Tibial artery (tissue), 4 donors: Measurements from ENCODE around the gene USP6NL.

Experiments
- DNase-seq, 2 donors: peaks; one replicate each; pipeline ENCODE4 v3.0.0-alpha.2; 2019
- H3K27ac ChIP-seq, 2 donors: fragments of 200-600 bp; sonication (generic) in 1 of 2; 1 replicate in 1 of 2; 2 replicates in 1 of 2; pipeline ENCODE4 v1.5.1; 2018 to 2019; ENCODE audit warnings: mild to moderate bottlenecking in 1 of 2
- H3K27me3 ChIP-seq, 2 donors: fragments of 200-600 bp; sonication (generic) in 1 of 2; one replicate each; pipeline versions ENCODE4 v1.5.1 to v1.6.0; 2016 to 2019
- H3K36me3 ChIP-seq, 3 donors: fragments of 200-600 bp; sonication (generic) in 2 of 3; one replicate each; pipeline ENCODE4 v1.5.1; 2016 to 2019; ENCODE audit warnings: mild to moderate bottlenecking in 2 of 3
- H3K4me1 ChIP-seq, 4 donors: fragments of 200-600 bp; sonication (generic) in 2 of 4; 1 replicate in 3 of 4; 2 replicates in 1 of 4; pipeline ENCODE4 v1.5.1; 2016 to 2019
- H3K4me3 ChIP-seq, 2 donors: fragments of 200-600 bp; sonication (generic) in 1 of 2; 1 replicate in 1 of 2; 2 replicates in 1 of 2; pipeline ENCODE4 v1.5.1; 2018 to 2019; ENCODE audit warnings: mild to moderate bottlenecking in 2 of 2
- H3K9me3 ChIP-seq, 3 donors: fragments of 200-600 bp; sonication (generic) in 1 of 3; one replicate each; pipeline ENCODE4 v1.5.1; 2016 to 2019
- CTCF ChIP-seq, 2 experiments: fragments of 200-600 bp in 1 of 2; fragments of 450-650 bp in 1 of 2; IDR thresholded peaks; one replicate each; pipeline ENCODE4 v1.5.1; 2017 to 2019; ENCODE audit warnings: antibody characterized with exemption in 2 of 2, mild to moderate bottlenecking in 1 of 2, moderate library complexity in 1 of 2
- intact Hi-C: fragments of 100-400 bp; cut with DNase I; formaldehyde crosslinking; loops from one replicate; pipeline ENCODE4 v1.15.0; 2023; ENCODE audit warnings: low total_unique reads

Gene USP6NL

GRCh38 chr10:11557967-11558366 is 53.5 kb downstream of the USP6NL start:
- Histone ChIP-seq H3K9me3 (no peaks in the 10 kb centered on the region), H3K4me1 (no peaks in the 10 kb centered on the region), H3K4me3 (no peak overlapping the region), H3K27ac (no peak overlapping the region), H3K27me3 (no peaks in the 10 kb centered on the region), H3K36me3 (no peaks in the 10 kb centered on the region)
- TF ChIP-seq CTCF (IDR thresholded peaks at IDR 0.05) = no peak
- no peak for DNase-seq
- intact Hi-C loops = no loop called here

GRCh38 chr10:11557513-11557912 is 53.9 kb downstream of the USP6NL start:
- TF ChIP-seq CTCF (IDR thresholded peaks at IDR 0.05) = no peak
- DNase-seq = no peak
- no peaks in the 10 kb centered on the region for H3K9me3 ChIP-seq
- H3K27me3 ChIP-seq = no peaks in the 10 kb centered on the region
- no peaks in the 10 kb centered on the region for H3K36me3 ChIP-seq
- intact Hi-C loops = no loop called here
- no peak overlapping the region for H3K4me3 ChIP-seq
- H3K27ac ChIP-seq = no peak overlapping the region
- peaks cover 0 to 4% (median 0%) of the 10 kb centered on the region in 4 donors for H3K4me1 ChIP-seq

- no peak for DNase-seq
- H3K36me3 ChIP-seq = no peaks in the 10 kb centered on the region
- no peaks in the 10 kb centered on the region for H3K27me3 ChIP-seq
- TF ChIP-seq CTCF (IDR thresholded peaks at IDR 0.05) = no peak
- H3K27ac ChIP-seq = no peak overlapping the region
- intact Hi-C loops = no loop called here
- H3K9me3 ChIP-seq = no peaks in the 10 kb centered on the region
- H3K4me1 ChIP-seq = peaks cover 0 to 13% (median 0%) of the 10 kb centered on the region in 4 donors
- H3K4me3 ChIP-seq = no peak overlapping the region
These were observed 55.9 kb downstream of the USP6NL start for GRCh38 chr10:11555556-11555955.

- H3K4me1 ChIP-seq = peaks cover 0 to 13% (median 0%) of the 10 kb centered on the region in 4 donors
- intact Hi-C loops = no loop called here
- H3K4me3 ChIP-seq = no peak overlapping the region
- H3K27ac ChIP-seq = no peak overlapping the region
- no peaks in the 10 kb centered on the region for H3K36me3 ChIP-seq
- H3K27me3 ChIP-seq = no peaks in the 10 kb centered on the region
- H3K9me3 ChIP-seq = no peaks in the 10 kb centered on the region
- TF ChIP-seq CTCF (IDR thresholded peaks at IDR 0.05) = no peak
- DNase-seq = no peak
These were observed 57.6 kb downstream of the USP6NL start for GRCh38 chr10:11553773-11554381.

- Histone ChIP-seq H3K4me1 (peaks cover 0 to 13% (median 0%) of the 10 kb centered on the region in 4 donors), H3K27ac (no peak overlapping the region), H3K9me3 (no peaks in the 10 kb centered on the region), H3K27me3 (no peaks in the 10 kb centered on the region), H3K36me3 (no peaks in the 10 kb centered on the region), H3K4me3 (no peak overlapping the region)
- no peak for TF ChIP-seq CTCF (IDR thresholded peaks at IDR 0.05)
- no peak for DNase-seq
- intact Hi-C loops = no loop called here
These were observed 59.4 kb downstream of the USP6NL start for GRCh38 chr10:11551916-11552602.
